CD4-positive, alpha-beta memory T cell (primary cell): ENCODE data around the gene JARID2. TPM values are rescaled to one million over a fixed set of nuclear protein-coding genes. Genes with fewer than 3 reads are reported as not detected.

Experiments used
- CTCF ChIA-PET: fragments of 350-600 bp; sonication (Branson Sonifier 250); formaldehyde crosslinking; loops from one replicate; lab custom pipeline; 2021; ENCODE audit warnings: inconsistent platforms; ENCODE audit not compliant: partially characterized antibody; lab: Charles Lee
- POLR2A ChIA-PET: fragments of 350-600 bp; sonication (Branson Sonifier 250); formaldehyde crosslinking; loops from one replicate; lab custom pipeline; 2021; ENCODE audit not compliant: partially characterized antibody; lab: Charles Lee
- DNase-seq, 5 donors: peaks; one replicate each; pipeline versions ENCODE4 v3.0.0 to v3.0.0-alpha.2; 2020 to 2022; ENCODE audit warnings: mixed read lengths in 1 of 5
- H3K27ac ChIP-seq: one replicate; pipeline ENCODE4 v1.7.0; 2013; ENCODE audit warnings: low read depth, low read length
- H3K27me3 ChIP-seq: 2 replicates; pipeline ENCODE4 v1.7.0; 2013; ENCODE audit warnings: mild to moderate bottlenecking, low read length, moderate library complexity; ENCODE audit not compliant: insufficient read depth
- H3K36me3 ChIP-seq: 2 replicates; pipeline ENCODE4 v1.7.0; 2013; ENCODE audit warnings: mild to moderate bottlenecking, low read length, moderate library complexity; ENCODE audit not compliant: insufficient read depth
- H3K4me1 ChIP-seq: 2 replicates; pipeline ENCODE4 v1.7.0; 2013; ENCODE audit warnings: mild to moderate bottlenecking, low read length, moderate library complexity; ENCODE audit not compliant: insufficient read depth
- H3K4me3 ChIP-seq, 2 donors: one replicate each; pipeline ENCODE4 v1.7.0; 2013; ENCODE audit warnings: low read length in 2 of 2, mild to moderate bottlenecking in 1 of 2
- H3K9me3 ChIP-seq, 2 donors: one replicate each; pipeline ENCODE4 v1.7.0; 2013; ENCODE audit warnings: low read length in 2 of 2, control low read depth in 1 of 2; ENCODE audit not compliant: control insufficient read depth in 1 of 2
- H3K27ac Mint-ChIP-seq, 7 donors: one replicate each; pipeline ENCODE4 v1.8.0; 2020 to 2021; ENCODE audit warnings: mixed read lengths in 7 of 7, mild to moderate bottlenecking in 6 of 7, inconsistent platforms in 3 of 7, moderate library complexity in 3 of 7
- H3K27me3 Mint-ChIP-seq, 2 donors: one replicate each; pipeline ENCODE4 v1.8.0; 2020 to 2021; ENCODE audit warnings: mixed read lengths in 2 of 2
- H3K36me3 Mint-ChIP-seq, 2 donors: one replicate each; pipeline ENCODE4 v1.8.0; 2020 to 2021; ENCODE audit warnings: mixed read lengths in 2 of 2, inconsistent platforms in 1 of 2, mild to moderate bottlenecking in 1 of 2
- H3K4me1 Mint-ChIP-seq, 4 donors: one replicate each; pipeline ENCODE4 v1.8.0; 2020 to 2021; ENCODE audit warnings: mixed read lengths in 4 of 4, mild to moderate bottlenecking in 1 of 4
- H3K4me3 Mint-ChIP-seq, 8 donors: one replicate each; pipeline ENCODE4 v1.8.0; 2020 to 2021; ENCODE audit warnings: mixed read lengths in 8 of 8, mild to moderate bottlenecking in 7 of 8, moderate library complexity in 6 of 8, inconsistent platforms in 3 of 8
- H3K9me3 Mint-ChIP-seq, 8 donors: one replicate each; pipeline ENCODE4 v1.8.0; 2020 to 2021; ENCODE audit warnings: mixed read lengths in 8 of 8, mild to moderate bottlenecking in 5 of 8, inconsistent platforms in 3 of 8, moderate library complexity in 1 of 8
- intact Hi-C: fragments of 100-400 bp; cut with micrococcal nuclease; formaldehyde crosslinking; loops from one replicate; pipeline ENCODE4 v1.15.1; 2023
- polyA plus RNA-seq, 2 donors: library from polyadenylated mRNA; unstranded; fragments of 300-500 nt; fragmentation: Illumina TruSeq; gene quantifications; one replicate each; pipeline ENCODE4 v1.2.3, GENCODE V29; 2021
- total RNA-seq, 2 experiments: library from RNA; stranded (reverse); gene quantifications; one replicate each; pipeline ENCODE4 v1.2.3, GENCODE V29; 2021

JARID2 gene
- total RNA-seq (10 to 100 TPM; 20.2 to 21.6 TPM), polyA plus RNA-seq (10 to 100 TPM in 1 of 2 donors, 1 to 10 TPM in 1; 2.4 to 11.7 TPM)

DNA sequence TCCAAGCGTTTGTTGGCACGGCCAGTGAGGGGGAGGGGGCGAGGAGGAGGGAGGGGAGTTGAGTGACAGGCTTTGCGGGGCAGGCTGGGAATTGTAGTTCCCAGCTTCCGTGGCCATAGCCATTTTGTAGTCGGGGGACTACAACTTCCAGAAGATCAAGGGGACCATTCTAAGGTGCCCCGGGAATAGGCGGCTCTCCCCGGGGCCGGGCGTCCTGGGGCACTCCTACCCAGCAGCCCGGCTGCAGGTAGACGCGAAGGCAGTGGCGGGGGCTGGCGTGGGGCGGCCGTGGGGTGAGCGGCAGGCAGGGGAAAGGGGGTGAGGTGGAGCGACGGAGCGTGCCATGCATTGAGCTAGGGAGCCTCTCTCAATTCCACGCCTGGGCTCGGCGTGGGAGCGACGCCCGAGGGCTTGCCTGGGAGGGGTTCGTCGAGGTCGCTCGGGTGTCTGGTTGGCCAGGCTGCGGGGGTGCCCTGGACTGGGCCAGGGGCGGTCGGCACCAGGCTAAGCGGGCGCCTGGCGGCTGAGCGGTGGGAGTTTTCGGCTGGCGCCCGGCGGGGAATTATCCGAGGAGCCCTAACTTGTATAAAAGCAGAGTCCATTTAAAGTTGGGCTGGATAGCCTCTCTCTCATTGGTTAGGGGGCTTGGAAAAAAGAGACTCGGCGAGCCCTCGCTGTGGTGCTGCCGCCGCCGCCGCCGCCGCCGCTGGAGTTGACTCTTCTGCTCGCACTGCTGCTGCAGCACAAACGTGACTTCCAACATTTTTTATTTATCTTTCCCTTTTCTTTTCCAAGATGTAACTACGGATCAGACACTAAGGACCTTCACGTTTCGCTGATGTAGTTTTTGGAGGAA, at the start of gene JARID2:
Gene JARID2 (plus strand): TSS at position 709 of the 856 bp plus-strand sequence. CDS start 471 bp downstream, outside the sequence.
- intact Hi-C loops, result loop anchor here (1.0 to 10.0 kb wide), 12 partner anchors 59 to 1921 kb away; partner anchors contain the start of genes ATXN1, CD83, MCUR1 and MYLIP
- CTCF ChIA-PET, result no interaction called here
- peaks cover 32% of the 10 kb centered on the region for H3K4me1 ChIP-seq
- H3K36me3 ChIP-seq, result no peaks in the 10 kb centered on the region
- no peaks in the 10 kb centered on the region for H3K27me3 ChIP-seq
- Mint-ChIP-seq H3K27ac (peak within 1 kb of the TSS; percentile 96 to 99 (median 98)), H3K4me1 (peaks cover 19 to 49% (median 29%) of the 10 kb centered on the region in 4 donors), H3K4me3 (peak within 1 kb of the TSS; percentile 98 to 100 (median 99)), H3K9me3 (no peaks in the 10 kb centered on the region), H3K36me3 (peaks cover 0 to 33% of the 10 kb centered on the region in 2 donors), H3K27me3 (peaks cover 0 to 5% of the 10 kb centered on the region in 2 donors)
- peak within 1 kb of the TSS; percentile 90 for H3K27ac ChIP-seq
- no peaks in the 10 kb centered on the region for H3K9me3 ChIP-seq
- POLR2A ChIA-PET, result interaction anchor here (0.7 to 1.2 kb wide), 5 partner anchors 9 to 883 kb away, joined by 3 to 8 read pairs (median 4); partner anchors contain the start of gene MYLIP
- DNase-seq, result peak; percentile 94 to 98 (median 95)
- peak within 1 kb of the TSS; percentile 75 to 96 for H3K4me3 ChIP-seq

DNA sequence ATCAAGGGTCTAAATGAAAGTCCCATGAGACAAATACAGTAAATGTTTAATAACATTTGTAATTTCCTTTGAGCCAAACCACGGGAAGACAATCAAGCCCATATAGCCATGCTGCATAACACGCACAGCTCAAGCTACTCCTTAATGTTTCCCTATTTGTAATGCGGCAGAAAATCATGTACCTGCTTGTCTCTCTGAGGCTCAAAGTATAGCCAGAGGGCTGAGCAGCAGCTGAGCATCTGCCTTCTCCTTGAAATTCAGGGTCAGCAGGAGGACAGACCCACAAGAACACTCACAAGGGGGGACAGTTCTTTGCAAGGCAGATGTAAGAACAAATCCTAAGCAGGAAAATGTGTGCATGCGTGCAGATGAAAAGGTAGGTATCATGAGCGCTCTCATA, 45.8 kb upstream of the JARID2 start:
- H3K27ac ChIP-seq, result no peak overlapping the region
- H3K27me3 ChIP-seq, result no peaks in the 10 kb centered on the region
- no peak overlapping the region for H3K4me3 Mint-ChIP-seq
- DNase-seq, result no peak
- no peaks in the 10 kb centered on the region for H3K36me3 Mint-ChIP-seq
- intact Hi-C loops, result no loop called here
- no peaks in the 10 kb centered on the region for H3K9me3 ChIP-seq
- no peaks in the 10 kb centered on the region for H3K36me3 ChIP-seq
- peaks cover 0 to 2% (median 0%) of the 10 kb centered on the region in 4 donors for H3K4me1 Mint-ChIP-seq
- no peaks in the 10 kb centered on the region for H3K27me3 Mint-ChIP-seq
- peaks cover 0 to 2% (median 0%) of the 10 kb centered on the region in 8 donors for H3K9me3 Mint-ChIP-seq
- H3K27ac Mint-ChIP-seq, result no peak overlapping the region
- ChIA-PET POLR2A (no interaction called here), CTCF (no interaction called here)
- H3K4me3 ChIP-seq, result no peak overlapping the region
- no peaks in the 10 kb centered on the region for H3K4me1 ChIP-seq

DNA sequence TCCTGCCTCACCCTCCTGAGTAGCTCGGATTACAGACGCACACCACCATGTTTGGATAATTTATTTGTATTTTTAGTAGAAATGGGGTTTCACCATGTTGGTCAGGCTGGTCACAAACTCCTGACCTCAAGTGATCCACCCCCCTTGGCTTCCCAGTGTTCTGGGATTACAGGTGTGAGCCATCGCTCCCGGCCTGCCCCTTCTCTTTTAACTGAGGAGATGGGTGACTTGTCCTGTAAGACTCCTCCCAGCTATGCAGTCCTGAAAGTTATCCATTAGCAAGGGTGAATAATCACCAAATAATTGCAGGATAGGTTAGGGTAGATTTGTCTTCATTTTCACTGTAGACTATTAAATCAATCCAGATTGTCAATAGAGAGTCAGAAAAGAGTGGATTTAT, 40.5 kb upstream of the JARID2 start:
- H3K9me3 Mint-ChIP-seq, result no peaks in the 10 kb centered on the region
- POLR2A ChIA-PET, result no interaction called here
- CTCF ChIA-PET, result no interaction called here

DNA sequence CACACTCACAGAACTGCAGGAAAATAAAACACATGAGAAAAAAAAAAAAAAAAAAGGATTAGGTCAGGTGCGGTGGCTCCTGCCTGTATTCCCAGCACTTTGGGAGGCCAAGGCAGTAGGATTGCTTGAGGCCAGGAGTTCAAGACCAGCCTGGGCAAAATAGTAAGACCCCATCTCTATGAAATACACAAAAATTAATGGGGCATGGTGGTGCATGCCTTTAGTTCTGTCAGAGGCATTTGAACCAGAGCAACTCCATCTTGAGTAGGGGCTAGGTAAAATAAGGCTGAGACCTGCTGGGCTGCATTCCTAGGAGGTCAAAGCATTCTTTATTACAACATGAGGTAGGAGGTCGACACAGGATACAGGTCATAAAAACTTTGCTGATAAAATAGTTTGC, 39.0 kb upstream of the JARID2 start:
- no peak for DNase-seq
- Mint-ChIP-seq H3K4me3 (no peak overlapping the region), H3K27me3 (peaks cover 0 to 2% of the 10 kb centered on the region in 2 donors), H3K4me1 (peaks cover 0 to 2% (median 0%) of the 10 kb centered on the region in 4 donors), H3K9me3 (no peaks in the 10 kb centered on the region), H3K27ac (peak overlapping the region in 1 of 7 donors; percentile 37), H3K36me3 (no peaks in the 10 kb centered on the region)
- no peak overlapping the region for H3K4me3 ChIP-seq
- intact Hi-C loops, result no loop called here
- POLR2A ChIA-PET, result no interaction called here
- H3K9me3 ChIP-seq, result no peaks in the 10 kb centered on the region
- H3K27me3 ChIP-seq, result no peaks in the 10 kb centered on the region
- CTCF ChIA-PET, result no interaction called here
- no peak overlapping the region for H3K27ac ChIP-seq
- no peaks in the 10 kb centered on the region for H3K36me3 ChIP-seq
- no peaks in the 10 kb centered on the region for H3K4me1 ChIP-seq

More for the DNA sequence above, 40.5 kb upstream of the JARID2 start:
- intact Hi-C loops, result no loop called here
- Mint-ChIP-seq H3K36me3 (no peaks in the 10 kb centered on the region), H3K27ac (no peak overlapping the region), H3K4me3 (no peak overlapping the region), H3K4me1 (peaks cover 0 to 2% (median 0%) of the 10 kb centered on the region in 4 donors), H3K27me3 (no peaks in the 10 kb centered on the region)
- H3K4me1 ChIP-seq, result no peaks in the 10 kb centered on the region
- no peaks in the 10 kb centered on the region for H3K36me3 ChIP-seq
- no peak for DNase-seq
- no peak overlapping the region for H3K27ac ChIP-seq
- H3K9me3 ChIP-seq, result no peaks in the 10 kb centered on the region
- H3K4me3 ChIP-seq, result no peak overlapping the region
- H3K27me3 ChIP-seq, result no peaks in the 10 kb centered on the region

DNA sequence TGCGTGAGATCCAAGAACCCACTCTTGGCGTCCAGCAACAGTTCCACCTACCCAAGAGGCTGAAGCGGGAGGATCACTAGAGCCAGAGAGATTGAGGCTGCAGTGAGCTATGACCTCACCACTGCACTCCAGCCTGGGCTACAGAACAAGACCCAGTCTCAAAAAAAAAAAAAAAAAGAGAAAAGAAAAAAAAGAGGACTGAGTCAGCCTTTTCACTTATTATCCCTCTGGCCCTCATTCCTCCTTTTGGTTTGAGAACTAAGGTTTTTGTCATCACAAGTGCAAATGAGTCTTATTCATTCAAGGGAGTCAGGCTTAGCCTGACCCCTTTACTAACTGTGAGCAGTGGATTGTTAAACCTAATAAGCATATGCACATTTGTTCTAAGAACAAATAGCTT, 37.9 kb upstream of the JARID2 start:
- Histone ChIP-seq H3K4me1 (no peaks in the 10 kb centered on the region), H3K4me3 (no peak overlapping the region), H3K9me3 (no peaks in the 10 kb centered on the region), H3K36me3 (no peaks in the 10 kb centered on the region), H3K27ac (no peak overlapping the region), H3K27me3 (no peaks in the 10 kb centered on the region)
- H3K27ac Mint-ChIP-seq, result no peak overlapping the region
- H3K9me3 Mint-ChIP-seq, result no peaks in the 10 kb centered on the region
- H3K36me3 Mint-ChIP-seq, result no peaks in the 10 kb centered on the region
- DNase-seq, result no peak
- H3K4me3 Mint-ChIP-seq, result no peak overlapping the region
- intact Hi-C loops, result no loop called here
- peaks cover 0 to 2% of the 10 kb centered on the region in 2 donors for H3K27me3 Mint-ChIP-seq
- peaks cover 0 to 2% (median 0%) of the 10 kb centered on the region in 4 donors for H3K4me1 Mint-ChIP-seq
- POLR2A ChIA-PET, result no interaction called here
- CTCF ChIA-PET, result no interaction called here

DNA sequence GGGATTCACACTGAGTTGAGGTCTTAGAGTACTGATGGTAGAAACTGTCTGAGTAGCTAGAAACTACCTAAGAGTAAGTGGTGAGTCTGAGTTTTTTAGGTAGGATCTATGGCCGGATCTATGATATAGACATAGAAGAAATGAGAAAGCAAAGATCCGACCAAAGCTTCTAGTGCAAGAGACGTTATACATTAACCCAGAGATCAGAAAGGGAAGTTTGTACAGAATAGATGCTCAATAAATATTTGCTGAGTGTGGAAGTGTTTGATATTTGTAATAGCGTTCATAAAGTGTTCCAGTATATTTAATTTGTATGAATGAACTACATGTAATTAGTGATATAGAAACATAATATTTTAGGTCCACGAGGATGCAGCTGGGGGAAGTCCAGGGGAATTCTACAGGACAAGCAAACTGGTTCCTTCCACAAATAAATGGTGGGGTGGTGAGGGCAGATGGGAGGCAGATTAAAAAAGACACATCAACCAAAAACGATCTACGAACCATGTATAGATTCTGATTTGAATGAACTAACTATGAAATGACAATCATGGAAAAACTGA, 31.9 kb upstream of the JARID2 start:
- H3K27ac ChIP-seq, result no peak overlapping the region
- H3K27me3 ChIP-seq, result no peaks in the 10 kb centered on the region
- H3K36me3 ChIP-seq, result no peaks in the 10 kb centered on the region
- Mint-ChIP-seq H3K27ac (peak overlapping the region in 1 of 7 donors; percentile 17), H3K4me1 (no peaks in the 10 kb centered on the region), H3K4me3 (no peak overlapping the region), H3K9me3 (no peaks in the 10 kb centered on the region), H3K27me3 (peaks cover 0 to 2% of the 10 kb centered on the region in 2 donors), H3K36me3 (no peaks in the 10 kb centered on the region)
- ChIA-PET CTCF (no interaction called here), POLR2A (no interaction called here)
- DNase-seq, result no peak
- intact Hi-C loops, result no loop called here
- H3K4me1 ChIP-seq, result no peaks in the 10 kb centered on the region
- H3K4me3 ChIP-seq, result no peak overlapping the region
- no peaks in the 10 kb centered on the region for H3K9me3 ChIP-seq

DNA sequence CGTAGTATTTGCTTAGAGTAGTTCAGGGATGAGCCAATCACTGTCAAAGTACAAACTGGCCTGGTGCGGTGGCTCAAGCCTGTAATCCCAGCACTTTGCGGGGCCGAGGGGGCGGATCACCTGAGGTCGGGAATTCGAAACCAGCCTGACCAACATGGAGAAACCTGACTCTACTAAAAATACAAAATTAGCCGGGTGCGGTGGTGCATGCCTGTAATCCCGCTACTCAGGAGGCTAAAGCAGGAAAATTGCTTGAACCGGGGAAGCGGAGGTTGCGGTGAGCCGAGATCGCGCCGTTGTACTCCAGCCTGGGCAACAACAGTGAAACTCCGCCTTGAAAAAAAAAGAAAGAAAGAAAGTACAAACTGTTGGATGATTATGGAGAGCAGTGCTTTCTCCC, 27.5 kb upstream of the JARID2 start:
- intact Hi-C loops, result no loop called here
- POLR2A ChIA-PET, result no interaction called here
- Mint-ChIP-seq H3K27ac (no peak overlapping the region), H3K9me3 (no peaks in the 10 kb centered on the region), H3K27me3 (no peaks in the 10 kb centered on the region), H3K4me1 (no peaks in the 10 kb centered on the region), H3K4me3 (no peak overlapping the region), H3K36me3 (no peaks in the 10 kb centered on the region)
- no peaks in the 10 kb centered on the region for H3K9me3 ChIP-seq
- DNase-seq, result no peak
- CTCF ChIA-PET, result no interaction called here
- H3K4me3 ChIP-seq, result no peak overlapping the region
- no peaks in the 10 kb centered on the region for H3K36me3 ChIP-seq
- no peak overlapping the region for H3K27ac ChIP-seq
- no peaks in the 10 kb centered on the region for H3K27me3 ChIP-seq
- no peaks in the 10 kb centered on the region for H3K4me1 ChIP-seq
